CD4-positive, alpha-beta T cell treated with Interferon gamma for 1 hour (primary cell): ENCODE results near the gene GPATCH4.

ENCODE experiments used
- DNase-seq: peaks from one replicate; pipeline ENCODE4 v3.0.0-alpha.2; 2020

GPATCH4 gene

DNA sequence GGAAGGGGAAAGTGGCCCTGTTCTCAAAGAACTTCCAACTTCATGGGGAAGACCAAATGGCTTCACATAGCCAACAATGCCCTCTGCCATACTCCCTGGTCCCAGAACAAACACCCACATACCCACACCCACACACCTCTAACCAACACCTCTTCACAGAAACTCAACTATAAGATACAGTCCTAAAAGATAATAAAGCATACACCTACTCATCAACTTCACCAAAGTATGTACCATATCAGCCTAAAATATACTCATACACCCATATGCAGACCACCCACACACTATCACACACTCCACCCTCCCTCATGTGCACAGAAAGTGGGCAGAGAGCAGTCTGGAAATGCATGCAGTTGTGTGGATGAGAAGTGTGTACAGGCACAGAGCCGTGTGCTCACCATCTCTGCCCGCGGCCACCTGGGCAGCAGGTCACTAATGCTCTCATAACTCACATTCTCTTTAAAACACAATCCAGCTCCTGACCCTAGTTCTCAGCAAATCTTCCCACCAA lies 56.6 kb downstream of the GPATCH4 start:
- no peak for DNase-seq
